Loucy (cell line): ENCODE measurements around the gene UNC13C.

ENCODE experiments used
- H2AFZ ChIP-seq: fragments of 200-600 bp; sonication (generic); 2 replicates; pipeline ENCODE4 v1.6.0; 2016; ENCODE audit warnings: antibody characterized with exemption, mild to moderate bottlenecking, low read length, moderate library complexity
- H3F3A ChIP-seq: fragments of 200-600 bp; 2 replicates; pipeline ENCODE4 v1.6.0; 2016; ENCODE audit warnings: antibody characterized with exemption, low read depth, mild to moderate bottlenecking
- H3K27me3 ChIP-seq: fragments of 200-600 bp; sonication (generic); 2 replicates; pipeline ENCODE4 v1.6.1; 2014; ENCODE audit warnings: low read length, mild to moderate bottlenecking; ENCODE audit not compliant: insufficient read depth, poor library complexity, severe bottlenecking
- H3K36me3 ChIP-seq: fragments of 200-600 bp; sonication (generic); 2 replicates; pipeline ENCODE4 v1.6.1; 2016; ENCODE audit warnings: low read length; ENCODE audit not compliant: insufficient read depth
- H3K4me1 ChIP-seq: fragments of 200-600 bp; sonication (generic); 2 replicates; pipeline ENCODE4 v1.5.1; 2014; ENCODE audit warnings: low read length, mild to moderate bottlenecking; ENCODE audit not compliant: insufficient read depth, poor library complexity, severe bottlenecking
- H3K4me2 ChIP-seq: fragments of 200-600 bp; sonication (generic); 2 replicates; pipeline ENCODE4 v1.6.0; 2014; ENCODE audit warnings: antibody characterized with exemption, low read length, low read depth, mild to moderate bottlenecking; ENCODE audit not compliant: poor library complexity, severe bottlenecking
- H3K4me3 ChIP-seq: fragments of 200-600 bp; sonication (generic); 2 replicates; pipeline ENCODE4 v1.5.1; 2014; ENCODE audit warnings: low read length, mild to moderate bottlenecking, mixed read lengths; ENCODE audit not compliant: poor library complexity, severe bottlenecking
- H3K79me2 ChIP-seq: fragments of 200-600 bp; sonication (generic); 2 replicates; pipeline ENCODE4 v1.6.1; 2014; ENCODE audit warnings: low read length; ENCODE audit not compliant: insufficient read depth
- H3K9ac ChIP-seq: fragments of 200-600 bp; sonication (generic); 2 replicates; pipeline ENCODE4 v1.6.0; 2014; ENCODE audit warnings: mild to moderate bottlenecking, low read depth, low read length, moderate library complexity; ENCODE audit not compliant: poor library complexity, severe bottlenecking
- H3K9me2 ChIP-seq: fragments of 200-600 bp; sonication (generic); replicated peaks from 2 replicates; pipeline ENCODE4 v1.6.1; 2016; ENCODE audit warnings: low read depth, low read length, mixed read lengths
- H3K9me3 ChIP-seq: fragments of 200-600 bp; sonication (generic); 2 replicates; pipeline ENCODE4 v1.6.1; 2014; ENCODE audit warnings: mild to moderate bottlenecking, antibody characterized with exemption, low read length, low read depth; ENCODE audit not compliant: insufficient read depth
- H4K20me1 ChIP-seq: fragments of 200-600 bp; sonication (generic); 2 replicates; pipeline ENCODE4 v1.6.0; 2014; ENCODE audit warnings: antibody characterized with exemption, low read length, mild to moderate bottlenecking; ENCODE audit not compliant: insufficient read depth, poor library complexity, severe bottlenecking
- EZH2phosphoT487 ChIP-seq: fragments of 200-600 bp; IDR thresholded peaks from 2 replicates; pipeline ENCODE4 v1.6.1; 2018; ENCODE audit warnings: antibody characterized with exemption, mild to moderate bottlenecking, moderate library complexity, borderline replicate concordance
- TF ChIP-seq, protein P1 (sequence below): fragments of 200-600 bp; sonication (generic); conservative IDR thresholded peaks from 2 replicates; pipeline ENCODE4 v1.5.1; 2014; ENCODE audit warnings: mild to moderate bottlenecking, antibody characterized with exemption, low read length

Gene UNC13C

DNA sequence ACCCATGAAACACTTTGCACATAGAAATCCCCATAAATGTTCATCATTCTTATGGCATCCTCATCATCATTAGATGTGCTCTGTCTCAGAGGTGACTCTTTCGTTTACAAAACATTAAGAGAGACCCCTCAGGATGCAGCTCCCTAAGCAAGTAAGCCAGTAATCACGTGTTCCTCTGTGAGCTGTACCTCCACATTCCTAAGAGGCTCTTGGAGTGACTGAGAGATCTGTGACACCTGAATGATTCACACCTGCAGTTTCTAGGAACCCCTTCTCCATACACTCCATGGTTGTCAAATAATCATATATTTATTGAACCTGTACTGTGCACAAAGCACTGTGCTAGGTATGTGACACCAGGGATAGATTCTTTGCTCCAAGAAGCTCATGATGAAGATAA is 602.4 kb downstream of the UNC13C start:
- Histone ChIP-seq H3K36me3 (no peaks in the 10 kb centered on the region), H4K20me1 (no peaks in the 10 kb centered on the region), H2AFZ (no peak overlapping the region), H3K79me2 (no peaks in the 10 kb centered on the region), H3K4me3 (no peak overlapping the region), H3K9ac (no peak overlapping the region), H3K4me1 (no peaks in the 10 kb centered on the region), H3F3A (no peaks in the 10 kb centered on the region), H3K9me3 (no peaks in the 10 kb centered on the region), H3K4me2 (no peak overlapping the region), H3K27me3 (no peaks in the 10 kb centered on the region), H3K9me2 (no peaks in the 10 kb centered on the region)
- TF ChIP-seq, protein P1, sequence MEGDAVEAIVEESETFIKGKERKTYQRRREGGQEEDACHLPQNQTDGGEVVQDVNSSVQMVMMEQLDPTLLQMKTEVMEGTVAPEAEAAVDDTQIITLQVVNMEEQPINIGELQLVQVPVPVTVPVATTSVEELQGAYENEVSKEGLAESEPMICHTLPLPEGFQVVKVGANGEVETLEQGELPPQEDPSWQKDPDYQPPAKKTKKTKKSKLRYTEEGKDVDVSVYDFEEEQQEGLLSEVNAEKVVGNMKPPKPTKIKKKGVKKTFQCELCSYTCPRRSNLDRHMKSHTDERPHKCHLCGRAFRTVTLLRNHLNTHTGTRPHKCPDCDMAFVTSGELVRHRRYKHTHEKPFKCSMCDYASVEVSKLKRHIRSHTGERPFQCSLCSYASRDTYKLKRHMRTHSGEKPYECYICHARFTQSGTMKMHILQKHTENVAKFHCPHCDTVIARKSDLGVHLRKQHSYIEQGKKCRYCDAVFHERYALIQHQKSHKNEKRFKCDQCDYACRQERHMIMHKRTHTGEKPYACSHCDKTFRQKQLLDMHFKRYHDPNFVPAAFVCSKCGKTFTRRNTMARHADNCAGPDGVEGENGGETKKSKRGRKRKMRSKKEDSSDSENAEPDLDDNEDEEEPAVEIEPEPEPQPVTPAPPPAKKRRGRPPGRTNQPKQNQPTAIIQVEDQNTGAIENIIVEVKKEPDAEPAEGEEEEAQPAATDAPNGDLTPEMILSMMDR = no peak
- no peak for TF ChIP-seq EZH2phosphoT487

DNA sequence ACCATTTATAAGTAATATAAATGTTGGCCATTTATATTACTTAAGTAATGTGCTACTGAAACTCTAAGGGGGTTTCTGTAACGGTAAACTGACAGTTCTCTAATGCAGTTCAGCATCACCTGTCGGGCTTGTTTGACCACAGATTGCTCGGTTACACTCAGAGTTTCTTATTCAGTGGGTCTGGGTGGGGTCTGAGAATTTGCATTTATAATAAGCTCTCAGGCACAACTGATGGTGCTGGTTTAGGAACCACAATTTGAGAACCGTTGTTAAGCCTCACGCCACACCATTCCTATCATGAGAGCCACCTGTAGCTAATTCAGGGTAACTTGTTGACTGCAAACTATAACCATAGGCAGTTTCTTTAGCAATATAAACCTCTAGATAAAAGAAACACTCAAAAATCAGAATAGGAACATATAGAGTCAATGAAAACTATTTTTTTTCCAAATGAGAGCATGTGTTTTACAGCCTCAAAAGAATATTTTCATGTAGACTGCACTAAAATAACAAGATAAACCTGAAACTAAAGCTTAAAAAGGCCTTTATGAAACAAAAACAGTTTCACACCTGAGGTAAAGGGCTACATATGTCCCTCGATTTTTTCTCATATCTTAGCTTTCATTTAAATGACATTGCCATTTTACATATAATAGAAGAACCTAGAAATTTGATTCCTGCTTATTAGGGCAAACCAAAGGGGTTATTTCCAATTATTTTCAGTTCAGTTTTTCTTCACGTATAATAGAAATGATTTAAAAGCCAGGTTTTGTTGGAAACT is 604.8 kb downstream of the UNC13C start:
- no peaks in the 10 kb centered on the region for H4K20me1 ChIP-seq
- no peaks in the 10 kb centered on the region for H3K27me3 ChIP-seq
- no peaks in the 10 kb centered on the region for H3K9me3 ChIP-seq
- H3K9me2 ChIP-seq = no peaks in the 10 kb centered on the region
- no peak for TF ChIP-seq EZH2phosphoT487
- TF ChIP-seq, protein P1 = no peak
- no peaks in the 10 kb centered on the region for H3F3A ChIP-seq
- H3K79me2 ChIP-seq = no peaks in the 10 kb centered on the region
- H2AFZ ChIP-seq = no peak overlapping the region
- no peaks in the 10 kb centered on the region for H3K36me3 ChIP-seq
- no peaks in the 10 kb centered on the region for H3K4me1 ChIP-seq
- H3K4me2 ChIP-seq = no peak overlapping the region
- no peak overlapping the region for H3K9ac ChIP-seq
- H3K4me3 ChIP-seq = no peak overlapping the region

GRCh38 chr15:54585063-54585462 is 606.8 kb downstream of the UNC13C start:
- Histone ChIP-seq H3K4me1 (no peaks in the 10 kb centered on the region), H3K4me2 (no peak overlapping the region), H3K79me2 (no peaks in the 10 kb centered on the region)

More at GRCh38 chr15:54585063-54585462, 606.8 kb downstream of the UNC13C start:
- Histone ChIP-seq H3K36me3 (no peaks in the 10 kb centered on the region), H3K4me3 (no peak overlapping the region), H3K9me3 (no peaks in the 10 kb centered on the region), H4K20me1 (no peaks in the 10 kb centered on the region), H2AFZ (no peak overlapping the region), H3K27me3 (no peaks in the 10 kb centered on the region), H3K9ac (no peak overlapping the region), H3K9me2 (no peaks in the 10 kb centered on the region), H3F3A (no peaks in the 10 kb centered on the region)
- TF ChIP-seq, protein P1 = no peak
- TF ChIP-seq EZH2phosphoT487 = no peak
